Neural progenitor cell (in vitro differentiated cells): ENCODE results near the gene TOGARAM1.

Experiments used
- CTCF ChIP-seq: fragments of 200-600 bp; sonication (generic); IDR thresholded peaks from 2 replicates; pipeline ENCODE4 v1.5.1; 2017; ENCODE audit warnings: antibody characterized with exemption, mild to moderate bottlenecking
- EZH2 ChIP-seq: fragments of 200-600 bp; sonication (generic); IDR thresholded peaks from 2 replicates; pipeline ENCODE4 v1.6.1; 2017; ENCODE audit warnings: antibody characterized with exemption, mild to moderate bottlenecking, moderate library complexity
- EZH2phosphoT487 ChIP-seq: fragments of 200-600 bp; sonication (generic); IDR thresholded peaks from 2 replicates; pipeline ENCODE4 v1.6.1; 2017; ENCODE audit warnings: antibody characterized with exemption

- TF ChIP-seq EZH2phosphoT487, result no peak
- no peak for TF ChIP-seq CTCF
- no peak for TF ChIP-seq EZH2
Observed at GRCh38 chr14:45114327-45114726, 152.3 kb downstream of the TOGARAM1 start.
